A673 (cell line): ENCODE data around the gene PERP.
A peak's percentile ranks its signal among the peaks of the same experiment; 100 is the strongest.

Experiments
- CTCF ChIP-seq: fragments of 300-800, 200-600 bp; sonication (generic); conservative IDR thresholded peaks from 2 replicates; pipeline ENCODE4 v1.5.1; 2017; ENCODE audit warnings: low read depth, mild to moderate bottlenecking, antibody characterized with exemption, low read length, moderate library complexity, mixed read lengths
- EZH2 ChIP-seq: fragments of 200-600 bp; sonication (generic); IDR thresholded peaks from 2 replicates; pipeline ENCODE4 v1.6.1; 2017; ENCODE audit warnings: borderline replicate concordance, low read depth, mild to moderate bottlenecking, mixed read lengths, antibody characterized with exemption, low read length; ENCODE audit not compliant: poor library complexity, severe bottlenecking

GRCh38 chr6:138107078-138107751 is at the start of gene PERP:
- TF ChIP-seq CTCF (no peak), EZH2 (peak; percentile 98)
